Fibroblast of skin of left quadriceps (primary cell): Measurements from ENCODE around the gene CDKAL1.
"Not testable (repeated sequence)": the region's sequence is repeated elsewhere in the genome, so short reads cannot be mapped to it uniquely, and the experiment has no call there.

Experiments
- DNase-seq, 2 experiments: peaks; one replicate each; pipeline ENCODE4 v3.0.0-alpha.2; 2013; ENCODE audit warnings: low read depth in 2 of 2

The CDKAL1 gene

DNA sequence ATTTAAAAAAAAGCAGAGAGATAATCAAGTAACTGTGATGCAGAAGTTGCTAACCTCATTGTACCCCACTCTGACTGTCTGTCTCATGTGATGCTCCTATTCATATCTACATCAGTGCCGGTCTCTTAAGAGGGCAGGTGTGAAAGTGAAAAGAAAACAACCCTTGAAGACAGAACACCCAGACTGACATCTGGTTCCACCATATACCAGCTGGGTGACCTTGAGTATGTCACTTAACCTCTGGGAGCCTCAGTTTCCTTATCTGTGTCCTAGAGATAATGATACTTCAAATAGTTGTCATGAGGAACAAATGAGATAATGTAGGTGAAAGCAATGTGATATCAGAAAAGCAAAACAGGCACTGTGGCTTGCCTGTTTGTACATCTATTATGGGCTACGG is 632.5 kb downstream of the CDKAL1 start:
- no peak for DNase-seq

DNA sequence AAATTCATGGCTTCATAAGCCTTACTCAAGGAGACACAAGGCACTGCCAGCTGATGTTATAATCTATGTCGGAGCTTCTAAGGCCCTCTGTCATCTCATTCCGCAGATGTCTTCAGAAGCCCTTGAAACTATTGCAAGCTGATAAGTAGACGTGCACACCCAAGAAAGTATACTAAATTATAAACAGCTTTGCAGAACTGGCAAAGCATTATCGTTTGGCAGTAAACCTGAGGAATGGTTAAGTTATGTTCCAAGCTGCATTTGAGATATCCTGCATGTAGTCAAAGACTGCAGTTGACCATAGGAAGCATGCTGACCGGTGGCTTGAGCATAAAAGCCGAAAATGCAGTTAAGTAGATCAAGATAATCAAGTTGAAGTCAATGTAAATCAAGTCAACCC is 633.5 kb downstream of the CDKAL1 start:
- DNase-seq = no peak

DNA sequence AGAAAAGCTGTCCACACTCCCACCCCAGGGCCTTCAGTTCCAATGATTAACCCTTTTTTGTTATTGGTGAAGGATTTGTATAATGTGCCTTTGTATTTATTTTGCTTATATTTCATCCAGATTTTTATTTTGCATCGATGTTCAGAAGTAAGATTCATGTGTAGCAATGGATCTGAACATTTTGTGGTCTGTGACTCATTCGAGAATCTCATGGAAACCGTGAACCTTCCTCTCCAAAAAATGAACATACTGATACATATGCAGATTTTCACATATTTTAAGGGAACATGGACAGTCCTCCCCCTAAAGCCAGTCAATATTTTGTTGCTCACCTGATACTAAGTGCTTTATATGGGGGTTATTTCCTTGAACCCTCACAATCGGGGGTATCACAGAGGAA is 637.5 kb downstream of the CDKAL1 start:
- no peak for DNase-seq

DNA sequence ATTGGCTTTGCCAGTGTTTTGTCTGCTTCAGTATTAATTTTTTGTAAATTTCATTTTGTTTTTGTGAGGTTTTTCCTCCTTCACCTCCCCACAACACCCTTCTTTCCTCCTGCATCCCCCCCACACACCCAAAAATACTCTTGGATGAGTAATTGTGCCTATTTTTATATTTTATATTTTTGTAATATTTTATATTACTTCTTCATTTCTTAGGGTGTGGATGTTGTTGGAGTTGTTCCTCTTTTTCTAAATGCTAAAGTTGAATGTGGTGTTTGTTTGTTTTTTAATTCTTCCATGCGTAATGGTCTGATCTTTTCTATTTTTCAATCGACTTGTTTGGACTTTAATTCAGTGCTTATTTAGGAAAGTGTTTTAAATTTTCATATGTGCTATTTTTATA is 638.8 kb downstream of the CDKAL1 start:
- DNase-seq = no peak

DNA sequence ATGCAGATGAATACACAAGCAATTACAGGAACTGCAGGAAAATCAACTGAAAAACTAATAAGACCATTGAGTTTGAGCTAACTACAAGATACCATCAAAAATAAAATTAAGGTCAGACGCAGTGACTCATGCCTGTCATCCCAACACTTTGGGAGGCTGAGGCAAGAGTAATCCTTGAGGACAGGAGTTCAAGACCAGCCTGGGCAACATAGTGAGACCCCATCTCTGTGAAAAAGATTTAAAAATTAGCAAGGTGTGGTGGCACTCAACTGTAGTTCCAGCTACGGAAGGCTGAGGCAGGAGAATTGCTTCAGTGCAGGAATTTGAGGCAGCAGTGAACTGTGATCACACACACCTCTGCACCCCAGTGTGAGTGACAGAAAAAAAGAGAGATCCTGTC is 639.4 kb downstream of the CDKAL1 start:
- no peak for DNase-seq

DNA sequence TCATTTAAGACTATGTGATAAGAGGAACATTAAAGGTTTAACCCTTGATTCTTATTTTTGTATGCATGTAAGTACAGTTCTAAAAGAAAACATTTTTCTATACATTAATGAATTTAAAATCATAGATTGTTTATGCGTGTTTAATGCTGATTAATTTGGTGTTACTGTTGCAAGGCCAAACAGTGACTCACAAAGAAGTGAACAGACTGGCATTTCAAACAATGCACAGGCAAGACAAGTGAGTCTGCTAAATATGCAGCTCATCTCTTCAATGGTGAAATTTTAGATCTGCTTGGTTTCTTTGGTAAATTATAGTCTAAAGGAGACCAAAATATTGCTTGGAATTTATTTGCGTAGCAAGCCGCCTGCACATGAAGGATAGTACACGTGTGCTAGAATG is 641.9 kb downstream of the CDKAL1 start:
- no peak for DNase-seq

DNA sequence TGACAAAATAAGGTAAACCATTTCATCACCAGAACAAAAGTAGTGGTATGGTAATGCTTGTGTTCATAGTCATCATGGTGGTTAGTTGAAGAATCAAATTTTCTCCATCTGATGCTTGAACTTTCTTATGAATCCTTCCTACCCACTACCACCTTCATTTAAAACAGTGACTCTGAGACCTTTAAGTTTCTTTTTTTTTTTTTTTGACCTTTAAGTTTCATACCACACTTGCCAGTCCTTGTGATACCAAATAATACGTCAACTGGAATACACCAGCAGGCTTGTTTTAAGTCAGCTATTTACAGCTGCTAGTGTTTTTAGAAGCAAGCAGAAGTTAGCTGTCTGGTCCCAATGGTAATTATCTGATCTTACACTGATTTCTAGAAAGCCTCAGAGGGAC is 645.9 kb downstream of the CDKAL1 start:
- no peak for DNase-seq

DNA sequence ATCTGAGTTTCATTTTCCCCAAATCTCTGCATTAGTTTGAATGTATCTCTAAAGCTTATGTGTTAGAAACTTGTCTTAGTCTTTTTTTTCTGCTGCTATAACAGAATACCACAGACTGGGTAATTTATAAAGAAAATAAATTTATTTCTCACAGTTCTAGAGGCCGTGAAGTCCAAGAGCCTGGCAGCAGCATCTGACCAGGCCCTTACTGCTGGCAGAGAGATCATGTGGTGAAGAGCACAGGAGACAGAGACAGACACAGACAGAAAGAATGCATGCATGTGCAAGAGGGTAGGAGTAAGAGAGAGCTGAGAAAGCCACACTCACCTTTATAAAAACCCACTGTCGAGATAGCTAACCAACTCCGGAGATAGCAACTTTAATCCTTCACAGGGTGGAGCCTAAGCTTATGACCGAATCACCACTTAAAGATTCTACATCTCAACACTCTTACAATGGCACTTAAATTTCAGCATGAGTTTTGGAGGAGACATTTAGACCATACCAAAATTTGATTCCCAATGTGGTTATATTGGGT is 646.6 kb downstream of the CDKAL1 start:
- DNase-seq = no peak

DNA sequence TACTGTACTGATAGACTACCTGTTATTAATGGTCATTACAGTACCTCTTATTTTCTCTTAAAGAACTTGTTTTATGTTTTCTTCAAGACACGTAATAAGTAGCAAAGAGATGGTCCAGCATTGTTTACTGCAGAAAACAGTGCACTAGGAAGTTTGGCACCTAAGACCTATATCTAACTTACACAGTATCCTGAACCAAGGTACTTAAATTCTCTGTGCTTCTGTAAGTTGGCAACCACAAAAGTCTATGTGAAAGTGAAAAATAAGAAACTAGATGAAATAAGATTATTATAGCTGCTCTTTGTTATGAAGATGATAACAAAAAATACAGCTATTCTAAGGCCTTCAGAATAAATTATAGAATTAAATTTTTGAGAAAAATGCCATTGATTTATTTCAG is 647.6 kb downstream of the CDKAL1 start:
- no peak for DNase-seq

DNA sequence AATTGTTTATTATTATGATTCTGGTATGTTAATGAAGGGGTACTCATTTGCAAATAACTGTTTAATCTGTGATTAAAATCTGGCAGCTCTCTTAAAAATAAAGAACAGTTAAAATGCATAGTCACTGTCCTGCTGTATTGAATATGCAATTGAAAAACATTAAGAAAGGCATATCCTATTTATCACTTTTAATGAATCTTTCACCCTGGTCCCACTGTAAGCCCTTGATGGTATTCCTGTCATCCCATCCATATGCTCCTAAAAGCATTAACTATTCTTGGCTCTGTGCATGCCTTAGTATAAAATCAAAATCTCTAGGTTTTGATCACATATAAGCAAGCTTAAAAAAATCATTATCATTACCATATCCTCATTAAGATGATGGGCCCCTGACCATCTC is 648.3 kb downstream of the CDKAL1 start:
- no peak for DNase-seq

DNA sequence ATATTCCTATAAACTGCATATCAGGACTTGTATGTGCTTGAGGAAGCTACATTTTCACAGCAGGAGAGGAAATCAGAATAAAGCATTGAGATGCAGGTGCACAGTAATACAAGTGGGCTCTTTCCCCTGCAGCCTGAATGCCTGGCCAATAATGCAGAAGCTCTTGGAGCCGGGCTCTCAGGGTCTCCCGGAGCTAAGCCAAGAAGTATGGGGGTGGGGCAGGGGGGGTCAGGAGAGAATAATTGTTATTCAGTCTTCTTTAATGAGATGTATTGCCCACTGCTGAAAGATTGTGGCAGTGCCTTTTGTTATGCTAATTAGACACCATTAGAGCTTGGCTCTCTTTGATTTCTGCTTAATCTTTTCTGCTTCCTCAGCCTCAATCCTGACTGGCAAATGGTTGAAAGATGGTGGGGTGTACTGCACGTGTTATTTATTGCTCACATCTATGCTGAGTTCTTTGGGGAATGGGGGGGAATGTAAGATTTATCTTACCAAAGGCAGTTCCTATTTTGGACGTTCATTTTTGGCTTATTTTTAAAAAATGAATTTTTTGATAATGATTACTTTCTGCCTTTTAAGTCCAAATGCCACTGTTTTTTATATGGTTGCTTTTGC is 651.7 kb downstream of the CDKAL1 start:
- no peak for DNase-seq

DNA sequence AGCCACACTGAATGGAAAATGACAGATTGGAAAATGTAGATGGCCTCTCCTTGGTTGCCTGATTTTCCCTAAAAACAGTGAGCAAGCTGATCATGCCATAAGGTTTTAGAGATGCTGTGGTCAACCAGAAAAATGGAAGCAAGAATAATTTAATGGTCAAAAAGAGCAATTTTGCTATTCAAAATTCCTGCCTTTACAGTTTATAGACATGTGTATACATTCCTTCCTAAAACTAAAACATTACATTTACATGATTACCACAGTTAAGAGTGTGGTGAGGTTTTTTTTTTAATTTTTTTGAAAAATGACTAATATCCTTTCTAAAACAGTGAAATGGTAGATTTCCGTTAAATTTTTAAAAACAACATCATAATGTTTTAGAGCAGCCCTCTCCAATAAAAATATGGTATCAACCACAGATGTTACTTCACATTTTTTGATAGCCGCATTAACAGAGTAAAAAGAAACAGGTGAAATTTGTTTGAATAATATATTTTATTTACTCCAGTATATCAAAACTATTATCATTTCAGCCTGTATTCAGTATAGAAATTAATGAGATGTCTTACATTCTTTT is 652.3 kb downstream of the CDKAL1 start:
- DNase-seq = peak in 1 of 2 experiments; percentile 8

DNA sequence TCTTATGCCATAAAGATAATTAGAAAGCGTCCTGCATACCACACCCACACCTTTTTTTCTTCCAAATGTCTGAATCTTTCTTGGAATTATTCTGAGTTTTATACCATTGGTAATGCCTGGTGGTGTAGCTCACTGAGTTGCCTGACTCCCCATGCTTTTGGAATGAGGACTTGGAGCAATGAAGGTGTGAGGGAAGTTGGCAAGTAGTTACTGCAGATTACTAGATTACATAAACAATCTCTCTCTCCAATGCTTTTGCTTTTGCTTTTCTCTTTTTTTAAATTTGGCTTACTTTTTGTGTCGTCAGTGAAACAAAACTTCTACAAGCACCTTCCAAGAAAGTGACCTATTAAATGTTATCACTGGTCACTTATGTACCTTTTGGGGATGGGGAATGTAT is 653.2 kb downstream of the CDKAL1 start:
- DNase-seq = no peak

DNA sequence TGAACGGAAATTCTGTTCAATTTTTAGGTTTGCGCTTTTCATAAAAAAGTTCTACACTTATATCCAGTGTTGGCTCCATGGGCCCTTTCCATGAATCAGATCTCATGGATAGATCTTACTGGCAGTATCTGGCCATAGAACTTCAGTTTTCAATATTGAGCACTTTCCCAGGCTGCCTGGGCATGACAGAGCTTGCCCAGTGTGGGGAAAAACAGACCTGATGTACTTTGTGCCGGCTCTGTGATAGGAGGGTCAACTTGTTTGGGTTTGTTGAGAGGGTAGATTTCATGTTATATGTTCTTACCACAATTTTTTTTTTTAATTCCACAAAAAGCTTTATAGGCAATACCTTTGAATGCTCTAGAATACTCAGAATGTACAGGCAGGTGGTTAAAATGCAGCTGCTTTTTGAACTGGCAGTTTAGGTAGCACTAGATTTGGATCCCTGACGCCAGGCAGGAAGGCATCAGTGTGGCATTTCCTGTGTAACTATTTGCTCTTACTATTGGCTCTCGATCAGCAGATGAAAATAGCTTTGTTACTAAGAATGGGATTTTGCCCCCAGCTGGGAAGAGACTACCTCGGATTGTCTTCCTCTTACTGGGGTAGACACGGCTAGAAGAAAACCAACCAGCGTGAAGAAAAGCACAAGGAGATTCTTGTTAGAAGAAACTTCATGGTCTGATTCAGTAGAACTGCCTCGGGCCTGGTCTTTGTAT is 654.4 kb downstream of the CDKAL1 start:
- DNase-seq = no peak

DNA sequence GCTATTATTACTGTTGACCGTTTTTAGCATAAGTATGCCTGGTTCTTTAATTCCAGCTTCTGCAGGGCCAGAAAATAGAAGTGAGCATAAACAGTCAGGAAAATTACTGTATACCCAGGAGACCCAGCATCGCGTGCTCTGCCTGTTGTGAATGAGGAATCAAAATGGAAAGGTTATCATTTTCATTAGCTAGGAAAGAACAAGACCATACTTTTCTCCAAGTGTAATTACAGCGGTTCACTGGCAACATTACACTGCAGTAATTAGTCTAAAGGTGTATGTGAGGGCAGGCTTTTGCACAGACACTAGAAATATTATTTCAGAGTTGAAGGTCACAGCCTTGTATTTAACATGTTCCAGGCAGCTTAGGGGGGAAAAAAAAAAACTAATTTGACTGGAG is 655.5 kb downstream of the CDKAL1 start:
- no peak for DNase-seq

DNA sequence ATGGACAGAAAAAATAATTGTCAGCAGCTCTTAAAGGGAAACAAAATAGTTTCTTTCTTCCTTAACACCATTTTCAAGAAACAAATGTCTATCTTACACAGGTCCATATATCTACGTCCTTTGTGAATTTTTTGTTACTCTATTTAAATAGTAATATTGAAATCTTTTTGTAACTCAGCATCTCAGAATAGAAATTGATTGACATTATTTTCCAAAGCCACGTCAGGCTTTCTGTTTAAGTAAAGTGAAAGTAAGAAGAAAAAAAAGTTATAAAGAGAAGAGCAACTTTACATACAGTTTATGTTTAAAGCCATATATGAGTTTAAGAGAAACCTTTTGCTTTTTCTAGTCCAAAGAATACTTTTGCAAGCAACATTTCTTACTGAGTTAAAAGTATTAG is 656.4 kb downstream of the CDKAL1 start:
- DNase-seq = no peak

DNA sequence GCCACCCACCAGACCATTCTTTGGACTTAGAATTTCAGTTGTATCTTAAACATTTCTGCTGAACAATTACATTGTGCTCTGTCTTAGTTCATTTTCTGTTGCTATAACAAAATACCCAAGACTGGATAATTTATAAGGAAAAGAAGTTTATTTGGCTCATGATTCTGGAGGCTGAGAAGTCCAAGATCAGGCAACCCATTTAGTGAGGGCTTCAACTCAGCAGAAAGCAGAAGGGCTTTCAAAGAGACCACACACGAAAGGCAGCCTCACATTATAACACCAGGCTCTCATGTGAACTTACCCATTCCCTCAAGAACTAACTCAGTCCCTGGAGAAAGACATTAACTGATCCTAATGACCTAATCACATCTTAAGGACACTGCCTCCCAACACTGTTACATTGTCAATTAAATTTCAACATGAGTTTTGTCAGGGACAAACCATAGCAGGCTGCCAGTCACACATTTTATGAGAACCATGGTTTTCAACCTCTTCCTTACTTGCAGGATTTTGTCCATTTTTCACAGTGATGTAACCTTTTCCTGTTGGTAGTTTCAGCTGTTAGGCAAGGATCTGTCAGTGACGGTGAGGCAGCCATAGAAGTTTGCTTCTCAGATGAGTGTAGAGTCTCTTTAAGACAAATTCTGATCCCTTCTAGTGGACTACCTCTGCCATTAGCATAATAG is 659.7 kb downstream of the CDKAL1 start:
- no peak for DNase-seq

DNA sequence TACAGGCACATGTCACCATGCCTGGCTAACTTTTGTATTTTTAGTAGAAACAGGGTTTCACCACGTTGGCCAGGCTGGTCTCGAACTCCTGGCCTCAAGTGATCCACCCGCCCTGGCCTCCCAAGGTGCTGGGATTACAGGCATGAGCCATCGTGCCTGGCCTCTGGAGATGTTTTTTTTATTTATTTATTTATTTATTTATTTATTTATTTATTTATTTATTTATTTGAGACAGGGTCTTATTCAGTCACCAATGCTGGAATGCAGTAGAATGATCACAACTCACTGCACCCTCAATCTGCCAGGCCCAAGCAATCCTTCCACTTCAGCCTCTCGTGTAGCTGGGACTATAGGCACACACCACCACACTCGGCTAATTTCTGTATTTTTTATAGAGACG is 661.0 kb downstream of the CDKAL1 start:
- DNase-seq = not testable (repeated sequence)

DNA sequence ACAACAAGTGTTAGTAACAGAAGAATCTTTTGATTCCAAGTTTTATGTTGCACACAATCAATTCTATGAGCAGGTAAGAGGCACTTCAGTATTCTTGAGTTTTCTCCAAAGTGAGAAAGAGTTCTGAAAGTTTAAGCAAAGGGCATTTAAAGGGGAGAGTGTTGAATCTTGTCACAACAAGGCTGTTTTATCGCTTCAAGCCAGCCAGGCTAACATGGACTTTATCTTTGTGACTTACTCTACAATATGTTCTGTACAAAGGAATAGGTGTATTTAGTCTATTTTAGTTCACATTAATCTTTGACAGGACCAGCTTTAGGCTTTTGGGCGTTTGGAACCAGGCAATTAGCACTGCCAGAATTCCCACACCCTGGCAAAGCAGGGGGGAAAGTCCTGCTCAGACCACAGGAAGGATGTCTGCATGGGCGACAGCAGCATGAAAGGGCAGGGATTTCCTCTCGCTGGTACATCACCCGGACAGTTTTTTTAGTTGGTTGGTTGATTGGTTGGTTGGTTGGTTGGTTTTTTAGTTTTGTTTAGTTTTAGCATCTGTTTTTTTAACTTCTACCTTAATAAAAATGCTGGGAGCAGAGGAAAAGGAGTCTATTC is 663.9 kb downstream of the CDKAL1 start:
- no peak for DNase-seq

DNA sequence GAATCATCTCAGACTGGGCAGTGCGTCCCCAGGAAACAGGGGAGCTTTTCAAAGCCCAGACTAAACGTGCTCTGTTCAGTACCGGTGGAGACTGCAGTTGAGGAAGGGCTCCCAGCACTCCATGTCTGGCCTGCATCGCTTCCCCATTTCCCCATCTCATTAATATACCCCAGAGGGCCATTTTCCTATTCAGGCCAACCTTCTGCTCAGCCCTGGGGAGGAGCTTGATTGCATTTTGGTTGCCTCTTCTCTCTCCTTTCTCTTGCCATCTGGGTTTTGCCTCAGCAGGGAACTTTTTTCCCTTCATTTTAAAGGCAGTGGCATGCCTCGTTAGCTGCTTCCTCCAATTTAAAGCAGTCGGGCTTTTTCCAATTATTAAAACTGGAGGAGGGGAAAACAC is 665.0 kb downstream of the CDKAL1 start:
- no peak for DNase-seq

DNA sequence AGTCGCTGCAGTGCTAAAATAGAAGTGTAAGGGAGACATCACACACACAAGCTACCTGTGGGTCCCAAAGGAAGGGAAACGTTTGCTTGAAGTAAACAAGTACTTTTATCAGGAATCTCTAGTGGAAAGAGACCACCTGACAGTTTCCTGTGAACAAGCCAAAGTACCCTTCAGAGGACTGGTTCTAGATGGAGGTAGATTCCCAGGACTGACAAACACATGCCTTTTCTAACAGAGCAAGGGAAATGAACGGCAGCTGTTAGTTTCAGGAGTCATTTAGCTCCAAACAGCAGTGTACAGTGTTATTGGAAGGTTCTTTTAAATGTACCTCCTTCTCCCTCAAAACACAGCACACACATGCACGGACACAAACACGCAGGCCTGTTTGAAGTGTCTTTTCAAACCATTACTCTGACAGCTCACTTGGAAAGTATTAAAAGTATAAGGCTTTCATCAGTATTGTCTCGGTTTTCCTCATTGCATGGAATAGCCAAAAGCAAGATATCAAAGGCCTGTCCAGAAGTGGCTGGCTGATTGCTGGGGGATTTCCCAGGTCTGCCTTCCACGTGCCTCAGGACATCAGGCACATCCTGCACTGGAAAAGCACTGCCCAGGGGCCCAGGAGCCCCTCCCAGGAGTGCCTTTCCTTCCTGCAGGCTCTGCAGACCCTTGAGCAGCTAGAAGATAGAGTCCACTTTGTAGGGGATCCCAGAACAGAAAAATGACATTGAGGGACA is 666.0 kb downstream of the CDKAL1 start:
- no peak for DNase-seq

DNA sequence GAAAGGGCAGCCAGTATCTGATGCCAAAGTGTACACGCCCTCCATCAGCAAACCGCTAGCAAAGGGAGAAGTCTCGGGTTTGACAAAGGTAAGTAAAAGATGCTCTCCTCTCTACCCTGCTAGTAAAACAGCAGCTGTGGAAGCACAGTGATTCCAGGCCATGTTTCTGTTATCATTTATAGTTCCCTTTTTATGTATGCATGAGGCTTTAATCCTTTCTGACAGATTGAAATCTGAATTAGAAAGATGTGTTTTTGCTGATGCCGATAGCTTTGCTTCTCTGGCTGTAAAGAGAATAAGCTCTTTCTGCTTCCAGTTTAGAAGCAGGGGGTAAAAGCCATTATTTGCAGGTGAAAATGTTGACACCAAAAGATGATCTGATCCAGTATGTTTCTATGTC is 666.9 kb downstream of the CDKAL1 start:
- DNase-seq = no peak
